Measurements from ENCODE around the gene SLC22A23.

The SLC22A23 gene

DNA sequence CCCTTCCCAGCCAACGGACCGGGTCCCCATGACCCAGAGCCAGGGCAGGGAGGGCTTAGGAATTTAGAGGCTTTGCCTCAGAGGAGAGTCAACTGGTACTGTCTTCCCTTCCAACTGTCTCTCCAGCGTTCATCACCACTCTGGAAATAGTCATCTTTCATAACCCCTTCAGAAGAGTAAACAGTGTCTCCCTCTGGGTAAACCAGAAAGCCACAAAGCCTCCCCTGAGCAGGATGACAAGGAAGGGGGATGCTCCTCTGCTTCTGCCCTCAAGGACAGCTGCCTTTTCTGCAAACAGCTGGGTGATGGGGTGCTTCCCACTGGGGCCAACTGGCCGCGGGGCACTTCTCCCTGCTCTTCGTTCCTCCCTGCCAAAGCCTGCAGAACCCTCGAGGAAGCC, 108.0 kb downstream of the SLC22A23 start:
- no peak for DNase-seq
- no peak overlapping the region for H3K23ac ChIP-seq (ENCODE audit: low read length)
- no peak overlapping the region for H3K4me2 ChIP-seq (ENCODE audit: low read length)
- H3K4me1 ChIP-seq (ENCODE audit: control insufficient read depth, low read depth, low read length), result peaks cover 2% of the 10 kb centered on the region
- no peaks in the 10 kb centered on the region for H3K79me1 ChIP-seq (ENCODE audit: low read length)
- no peak overlapping the region for H4K5ac ChIP-seq (ENCODE audit: low read length)
- no peak overlapping the region for H2BK15ac ChIP-seq (replicated peaks; ENCODE audit: low read depth)
- H2BK120ac ChIP-seq (ENCODE audit: low read depth, low read length), result no peak overlapping the region
- no peak overlapping the region for H3K9ac ChIP-seq (ENCODE audit: low read length)
- no peak overlapping the region for H3K56ac ChIP-seq (ENCODE audit: low read length)
- no peak overlapping the region for H2AK5ac ChIP-seq (ENCODE audit: low read length)
- no peak overlapping the region for H2BK5ac ChIP-seq (ENCODE audit: low read length)
- WGBS (ENCODE audit: extremely low coverage, insufficient coverage, low lambda C conversion rate), result no CpG with 5 or more reads among the region's 7 CpGs
- no peak overlapping the region for H3K4ac ChIP-seq (ENCODE audit: low read depth, low read length)
- H3K4me3 ChIP-seq (ENCODE audit: low read length), result no peak overlapping the region
- no peak overlapping the region for H3K18ac ChIP-seq (ENCODE audit: low read length)
- no peaks in the 10 kb centered on the region for H3K27me3 ChIP-seq (ENCODE audit: insufficient read depth, low read length, poor library complexity)
- H3K27ac ChIP-seq (ENCODE audit: low read depth, low read length), result no peak overlapping the region
- H3K36me3 ChIP-seq (ENCODE audit: control insufficient read depth, insufficient read depth, low read length), result no peaks in the 10 kb centered on the region
- no peak overlapping the region for H4K8ac ChIP-seq (ENCODE audit: low read depth, low read length)
- no peaks in the 10 kb centered on the region for H3K79me2 ChIP-seq (ENCODE audit: control insufficient read depth, insufficient read depth, low read length)

GRCh38 chr6:3347826-3348225, 109.0 kb downstream of the SLC22A23 start:
- Histone ChIP-seq H3K23ac (ENCODE audit: low read length) (no peak overlapping the region), H3K36me3 (ENCODE audit: control insufficient read depth, insufficient read depth, low read length) (no peaks in the 10 kb centered on the region), H3K18ac (ENCODE audit: low read length) (no peak overlapping the region), H3K27ac (ENCODE audit: low read depth, low read length) (no peak overlapping the region), H3K4me3 (ENCODE audit: low read length) (no peak overlapping the region), H2AK5ac (ENCODE audit: low read length) (no peak overlapping the region), H3K4ac (ENCODE audit: low read depth, low read length) (no peak overlapping the region), H3K4me2 (ENCODE audit: low read length) (no peak overlapping the region), H3K27me3 (ENCODE audit: insufficient read depth, low read length, poor library complexity) (no peaks in the 10 kb centered on the region), H3K56ac (ENCODE audit: low read length) (no peak overlapping the region), H4K5ac (ENCODE audit: low read length) (no peak overlapping the region), H3K79me2 (ENCODE audit: control insufficient read depth, insufficient read depth, low read length) (no peaks in the 10 kb centered on the region), H2BK5ac (ENCODE audit: low read length) (no peak overlapping the region), H2BK120ac (ENCODE audit: low read depth, low read length) (no peak overlapping the region), H4K8ac (ENCODE audit: low read depth, low read length) (no peak overlapping the region), H3K79me1 (ENCODE audit: low read length) (no peaks in the 10 kb centered on the region), H3K9ac (ENCODE audit: low read length) (no peak overlapping the region), H2BK15ac (replicated peaks; ENCODE audit: low read depth) (no peak overlapping the region), H3K4me1 (ENCODE audit: control insufficient read depth, low read depth, low read length) (peaks cover 7% of the 10 kb centered on the region)
- no CpG with 5 or more reads among the region's 7 CpGs for WGBS (ENCODE audit: extremely low coverage, insufficient coverage, low lambda C conversion rate)
- DNase-seq, result no peak

- Histone ChIP-seq H3K18ac (ENCODE audit: low read length) (no peak overlapping the region), H3K4me2 (ENCODE audit: low read length) (no peak overlapping the region), H3K56ac (ENCODE audit: low read length) (no peak overlapping the region), H3K79me1 (ENCODE audit: low read length) (no peaks in the 10 kb centered on the region), H3K36me3 (ENCODE audit: control insufficient read depth, insufficient read depth, low read length) (no peaks in the 10 kb centered on the region), H2AK5ac (ENCODE audit: low read length) (no peak overlapping the region), H4K8ac (ENCODE audit: low read depth, low read length) (no peak overlapping the region), H2BK15ac (replicated peaks; ENCODE audit: low read depth) (no peak overlapping the region), H3K4ac (ENCODE audit: low read depth, low read length) (no peak overlapping the region), H3K27me3 (ENCODE audit: insufficient read depth, low read length, poor library complexity) (no peaks in the 10 kb centered on the region), H2BK120ac (ENCODE audit: low read depth, low read length) (no peak overlapping the region), H4K5ac (ENCODE audit: low read length) (no peak overlapping the region), H3K9ac (ENCODE audit: low read length) (no peak overlapping the region), H3K79me2 (ENCODE audit: control insufficient read depth, insufficient read depth, low read length) (no peaks in the 10 kb centered on the region), H3K4me1 (ENCODE audit: control insufficient read depth, low read depth, low read length) (peaks cover 11% of the 10 kb centered on the region), H3K4me3 (ENCODE audit: low read length) (no peak overlapping the region), H3K27ac (ENCODE audit: low read depth, low read length) (no peak overlapping the region), H2BK5ac (ENCODE audit: low read length) (no peak overlapping the region), H3K23ac (ENCODE audit: low read length) (no peak overlapping the region)
- no CpG with 5 or more reads among the region's 7 CpGs for WGBS (ENCODE audit: extremely low coverage, insufficient coverage, low lambda C conversion rate)
- peak; percentile 70 for DNase-seq
Observed at GRCh38 chr6:3347247-3347646, 109.6 kb downstream of the SLC22A23 start.

DNA sequence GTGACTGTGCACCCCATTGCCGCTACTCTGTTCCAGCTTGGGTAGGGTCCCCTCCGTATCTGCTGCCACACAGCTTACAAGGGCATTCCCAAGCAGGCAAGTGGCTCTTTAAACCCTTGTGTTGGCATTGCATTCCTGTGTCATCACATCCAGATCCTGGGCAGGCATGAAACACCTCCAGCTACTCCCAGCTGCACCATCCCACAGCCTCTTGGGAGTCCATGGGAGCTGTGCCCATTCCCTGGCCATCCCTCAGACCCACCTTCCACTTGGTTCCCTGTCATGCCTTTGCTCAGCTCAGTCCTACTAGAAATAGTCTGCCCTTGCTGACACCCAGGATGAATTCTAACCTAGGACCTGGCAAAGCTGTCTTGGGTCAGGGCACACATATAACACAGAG, 110.4 kb downstream of the SLC22A23 start:
- no peak overlapping the region for H2BK120ac ChIP-seq (ENCODE audit: low read depth, low read length)
- no peak overlapping the region for H4K5ac ChIP-seq (ENCODE audit: low read length)
- no peak overlapping the region for H3K4ac ChIP-seq (ENCODE audit: low read depth, low read length)
- H3K4me2 ChIP-seq (ENCODE audit: low read length), result no peak overlapping the region
- H3K27me3 ChIP-seq (ENCODE audit: insufficient read depth, low read length, poor library complexity), result no peaks in the 10 kb centered on the region
- H3K36me3 ChIP-seq (ENCODE audit: control insufficient read depth, insufficient read depth, low read length), result no peaks in the 10 kb centered on the region
- peaks cover 11% of the 10 kb centered on the region for H3K4me1 ChIP-seq (ENCODE audit: control insufficient read depth, low read depth, low read length)
- H3K56ac ChIP-seq (ENCODE audit: low read length), result no peak overlapping the region
- H3K18ac ChIP-seq (ENCODE audit: low read length), result no peak overlapping the region
- no peak overlapping the region for H2BK15ac ChIP-seq (replicated peaks; ENCODE audit: low read depth)
- no CpG with 5 or more reads among the region's 2 CpGs for WGBS (ENCODE audit: extremely low coverage, insufficient coverage, low lambda C conversion rate)
- H2BK5ac ChIP-seq (ENCODE audit: low read length), result no peak overlapping the region
- DNase-seq, result no peak
- H2AK5ac ChIP-seq (ENCODE audit: low read length), result no peak overlapping the region
- no peaks in the 10 kb centered on the region for H3K79me2 ChIP-seq (ENCODE audit: control insufficient read depth, insufficient read depth, low read length)
- H3K23ac ChIP-seq (ENCODE audit: low read length), result no peak overlapping the region
- no peak overlapping the region for H3K9ac ChIP-seq (ENCODE audit: low read length)
- no peak overlapping the region for H3K4me3 ChIP-seq (ENCODE audit: low read length)
- no peaks in the 10 kb centered on the region for H3K79me1 ChIP-seq (ENCODE audit: low read length)
- no peak overlapping the region for H3K27ac ChIP-seq (ENCODE audit: low read depth, low read length)
- no peak overlapping the region for H4K8ac ChIP-seq (ENCODE audit: low read depth, low read length)

DNA sequence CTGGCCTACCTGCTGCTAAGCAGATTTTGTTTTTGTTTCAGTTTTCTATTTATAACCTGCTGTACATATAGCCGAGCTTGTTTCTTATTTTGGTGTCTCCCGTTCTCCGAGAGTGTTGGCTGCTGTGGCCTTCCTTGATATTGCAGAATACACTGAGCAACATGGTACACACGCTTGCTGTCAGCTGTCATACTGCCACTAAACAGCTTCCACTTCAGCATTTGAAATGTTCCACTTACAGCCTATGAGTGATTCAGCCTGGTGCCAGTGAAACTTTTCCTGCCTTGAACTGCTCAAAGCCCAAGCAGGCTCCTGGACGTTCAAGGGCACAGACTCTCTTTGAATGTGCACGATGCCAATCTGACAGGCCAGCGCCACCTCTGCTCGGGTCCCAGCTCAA, 111.0 kb downstream of the SLC22A23 start:
- H3K4me2 ChIP-seq (ENCODE audit: low read length), result no peak overlapping the region
- H3K23ac ChIP-seq (ENCODE audit: low read length), result no peak overlapping the region
- H3K36me3 ChIP-seq (ENCODE audit: control insufficient read depth, insufficient read depth, low read length), result no peaks in the 10 kb centered on the region
- H4K8ac ChIP-seq (ENCODE audit: low read depth, low read length), result no peak overlapping the region
- H3K56ac ChIP-seq (ENCODE audit: low read length), result no peak overlapping the region
- WGBS (ENCODE audit: extremely low coverage, insufficient coverage, low lambda C conversion rate), result no CpG with 5 or more reads among the region's 8 CpGs
- no peak overlapping the region for H3K27ac ChIP-seq (ENCODE audit: low read depth, low read length)
- no peak overlapping the region for H2AK5ac ChIP-seq (ENCODE audit: low read length)
- H2BK5ac ChIP-seq (ENCODE audit: low read length), result no peak overlapping the region
- no peak for DNase-seq
- H3K9ac ChIP-seq (ENCODE audit: low read length), result no peak overlapping the region
- H3K79me2 ChIP-seq (ENCODE audit: control insufficient read depth, insufficient read depth, low read length), result no peaks in the 10 kb centered on the region
- no peaks in the 10 kb centered on the region for H3K27me3 ChIP-seq (ENCODE audit: insufficient read depth, low read length, poor library complexity)
- no peak overlapping the region for H3K4ac ChIP-seq (ENCODE audit: low read depth, low read length)
- no peak overlapping the region for H3K4me3 ChIP-seq (ENCODE audit: low read length)
- peaks cover 11% of the 10 kb centered on the region for H3K4me1 ChIP-seq (ENCODE audit: control insufficient read depth, low read depth, low read length)
- H4K5ac ChIP-seq (ENCODE audit: low read length), result no peak overlapping the region
- no peak overlapping the region for H2BK120ac ChIP-seq (ENCODE audit: low read depth, low read length)
- no peak overlapping the region for H3K18ac ChIP-seq (ENCODE audit: low read length)
- H3K79me1 ChIP-seq (ENCODE audit: low read length), result no peaks in the 10 kb centered on the region
- H2BK15ac ChIP-seq (replicated peaks; ENCODE audit: low read depth), result no peak overlapping the region

DNA sequence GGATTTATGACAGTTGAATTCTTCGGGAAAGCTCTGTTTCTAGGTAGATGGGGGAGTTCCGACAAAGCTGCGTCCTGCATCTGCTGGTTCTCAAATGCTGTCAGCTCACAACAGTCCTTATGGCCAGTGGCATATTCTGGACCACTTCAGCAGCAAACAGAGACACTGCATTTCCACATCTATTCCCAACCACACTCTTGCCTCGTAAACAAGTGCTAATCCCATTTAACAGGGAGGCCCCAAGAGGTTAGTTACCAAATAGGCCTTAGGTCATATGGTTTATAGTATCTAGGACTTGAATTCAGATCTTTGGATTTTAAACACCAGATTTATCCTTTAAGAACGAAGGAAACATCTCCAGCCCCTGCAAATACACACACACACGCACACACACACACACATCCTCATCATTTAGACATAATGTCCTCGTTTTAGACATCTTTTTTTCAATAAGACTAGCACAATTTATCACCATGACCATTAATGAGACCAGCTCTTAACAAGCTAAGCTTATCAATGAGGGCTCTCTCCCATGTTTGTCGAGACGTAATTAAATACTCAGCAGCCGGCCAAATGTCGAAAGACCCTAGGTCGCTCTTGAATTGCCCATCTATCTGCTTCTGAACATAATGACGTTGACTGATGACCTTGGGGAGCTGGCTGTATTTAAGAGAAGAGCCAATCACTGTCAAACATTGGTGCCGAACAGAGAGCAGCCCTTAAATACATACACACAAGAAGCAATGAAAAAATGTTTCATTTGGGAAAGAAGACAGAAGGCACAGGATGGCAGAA, 113.6 kb downstream of the SLC22A23 start:
- no peaks in the 10 kb centered on the region for H3K79me2 ChIP-seq (ENCODE audit: control insufficient read depth, insufficient read depth, low read length)
- no peak overlapping the region for H4K8ac ChIP-seq (ENCODE audit: low read depth, low read length)
- no peak overlapping the region for H2AK5ac ChIP-seq (ENCODE audit: low read length)
- no peak overlapping the region for H3K4me3 ChIP-seq (ENCODE audit: low read length)
- H2BK5ac ChIP-seq (ENCODE audit: low read length), result no peak overlapping the region
- no peak overlapping the region for H4K5ac ChIP-seq (ENCODE audit: low read length)
- peaks cover 11% of the 10 kb centered on the region for H3K4me1 ChIP-seq (ENCODE audit: control insufficient read depth, low read depth, low read length)
- no peak overlapping the region for H3K27ac ChIP-seq (ENCODE audit: low read depth, low read length)
- no peak for DNase-seq
- WGBS (ENCODE audit: extremely low coverage, insufficient coverage, low lambda C conversion rate), result no CpG with 5 or more reads among the region's 14 CpGs
- no peak overlapping the region for H3K4ac ChIP-seq (ENCODE audit: low read depth, low read length)
- H3K23ac ChIP-seq (ENCODE audit: low read length), result no peak overlapping the region
- H3K79me1 ChIP-seq (ENCODE audit: low read length), result no peaks in the 10 kb centered on the region
- no peak overlapping the region for H3K4me2 ChIP-seq (ENCODE audit: low read length)
- no peak overlapping the region for H3K18ac ChIP-seq (ENCODE audit: low read length)
- no peak overlapping the region for H2BK120ac ChIP-seq (ENCODE audit: low read depth, low read length)
- no peaks in the 10 kb centered on the region for H3K27me3 ChIP-seq (ENCODE audit: insufficient read depth, low read length, poor library complexity)
- peak overlapping the region; percentile 43 for H3K56ac ChIP-seq (ENCODE audit: low read length)
- no peak overlapping the region for H2BK15ac ChIP-seq (replicated peaks; ENCODE audit: low read depth)
- no peaks in the 10 kb centered on the region for H3K36me3 ChIP-seq (ENCODE audit: control insufficient read depth, insufficient read depth, low read length)
- no peak overlapping the region for H3K9ac ChIP-seq (ENCODE audit: low read length)
